GM19035 (cell line): Measurements from ENCODE around the gene KCNMA1.

Experiments used
- ATAC-seq: cut with Tn5 transposase; IDR thresholded peaks from one replicate; pipeline ENCODE4 v1.9.1; 2021; ENCODE audit not compliant: unreplicated experiment

Gene KCNMA1

GRCh38 chr10:77290528-77291155 is 347.0 kb downstream of the KCNMA1 start:
- no peak for ATAC-seq

DNA sequence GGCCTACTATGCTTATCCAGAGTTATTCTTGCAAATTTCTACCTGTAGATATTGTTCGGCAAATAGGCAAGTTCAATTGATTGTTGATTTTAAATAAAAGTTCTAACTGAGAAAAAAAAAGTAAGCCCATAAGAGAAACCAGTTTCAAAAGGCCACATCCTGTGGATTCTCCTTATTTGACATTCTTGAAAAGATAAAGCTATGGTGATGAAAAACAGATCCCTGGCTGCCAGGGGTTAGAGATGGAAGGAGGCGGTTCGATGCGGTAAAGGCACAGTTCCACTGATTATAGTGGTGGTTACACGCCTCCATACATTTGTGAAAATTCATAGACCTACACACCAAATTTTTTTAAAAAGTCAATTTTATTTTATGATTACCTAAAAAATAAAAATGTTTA is 347.8 kb downstream of the KCNMA1 start:
- no peak for ATAC-seq

DNA sequence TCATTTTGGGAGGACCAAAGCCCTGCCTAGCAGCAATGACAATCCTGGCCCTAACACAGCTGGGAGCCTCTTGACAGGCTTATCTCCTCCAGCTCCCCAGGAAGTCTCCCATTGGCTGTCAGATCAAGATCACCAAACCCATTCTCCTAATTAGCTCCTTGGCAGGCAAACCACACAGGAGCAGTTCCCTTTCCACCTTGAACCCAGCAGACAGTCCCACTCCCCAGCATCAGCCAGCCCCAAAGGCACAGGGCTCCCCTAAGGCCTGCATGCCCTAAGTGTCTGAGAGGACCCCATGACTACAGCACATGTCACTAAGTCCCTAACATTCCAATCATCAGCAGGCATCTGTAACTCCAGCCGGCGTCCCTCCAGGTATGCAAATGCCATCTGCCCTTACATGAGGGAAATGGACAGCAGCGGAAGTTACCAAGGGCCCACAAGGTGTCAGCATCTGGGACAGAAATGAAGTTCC is 348.5 kb downstream of the KCNMA1 start:
- no peak for ATAC-seq

DNA sequence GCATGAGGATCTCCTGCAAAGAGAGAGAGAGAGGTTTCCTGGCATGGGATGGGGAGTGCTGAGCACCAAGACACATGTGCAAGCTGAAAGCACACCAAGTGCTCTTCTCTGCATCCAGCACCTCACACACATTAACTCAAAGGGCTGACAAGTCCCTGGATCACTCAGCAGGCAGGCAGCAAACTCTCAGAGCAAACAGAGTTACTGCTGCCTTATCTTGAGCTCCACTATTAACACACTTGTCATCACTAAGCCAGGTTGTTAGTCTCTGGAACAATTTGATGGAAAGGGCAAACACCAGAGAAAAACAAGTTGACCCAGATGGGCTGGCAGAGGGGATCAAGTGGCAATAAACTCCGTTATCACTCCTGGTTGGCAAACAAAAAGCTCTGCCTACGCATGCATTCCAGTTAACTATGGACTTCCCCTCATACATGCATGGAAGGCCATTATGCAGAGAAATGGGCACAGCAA is 349.9 kb downstream of the KCNMA1 start:
- no peak for ATAC-seq

GRCh38 chr10:77286531-77287508 is 350.8 kb downstream of the KCNMA1 start:
- ATAC-seq, result no peak

DNA sequence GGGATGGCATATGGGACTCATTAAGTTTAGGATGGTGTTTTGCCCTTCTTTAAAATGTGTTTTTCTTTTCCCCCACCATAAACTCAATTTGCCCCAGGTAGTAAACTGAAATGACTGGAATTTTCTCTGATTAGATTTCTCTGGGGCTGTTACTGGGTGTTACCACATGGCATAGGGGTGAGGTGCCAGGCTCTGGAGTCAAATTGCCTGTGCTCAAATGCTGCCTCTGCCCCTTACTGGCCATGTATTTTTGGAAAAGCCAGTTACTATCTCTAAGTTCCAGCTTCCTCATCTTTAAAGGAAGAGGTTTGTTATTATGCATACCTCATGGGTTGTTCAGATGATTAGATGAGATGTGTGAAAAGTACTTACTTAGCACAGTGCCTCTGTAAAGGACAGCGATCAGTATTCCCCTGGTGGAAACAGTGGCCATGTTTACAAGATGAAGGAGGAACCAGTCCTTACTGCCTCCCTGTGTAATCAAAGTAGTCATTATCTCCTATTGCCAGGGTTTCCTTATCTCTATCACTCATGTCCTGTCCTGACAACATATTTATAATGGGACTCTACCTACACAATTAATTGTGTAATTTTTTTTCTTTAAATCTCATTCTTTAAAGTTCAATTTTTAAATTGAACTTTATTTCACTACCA is 352.0 kb downstream of the KCNMA1 start:
- ATAC-seq, result no peak

GRCh38 chr10:77284797-77285196 is 352.8 kb downstream of the KCNMA1 start:
- ATAC-seq, result no peak

GRCh38 chr10:77283326-77283725 is 354.3 kb downstream of the KCNMA1 start:
- no peak for ATAC-seq

DNA sequence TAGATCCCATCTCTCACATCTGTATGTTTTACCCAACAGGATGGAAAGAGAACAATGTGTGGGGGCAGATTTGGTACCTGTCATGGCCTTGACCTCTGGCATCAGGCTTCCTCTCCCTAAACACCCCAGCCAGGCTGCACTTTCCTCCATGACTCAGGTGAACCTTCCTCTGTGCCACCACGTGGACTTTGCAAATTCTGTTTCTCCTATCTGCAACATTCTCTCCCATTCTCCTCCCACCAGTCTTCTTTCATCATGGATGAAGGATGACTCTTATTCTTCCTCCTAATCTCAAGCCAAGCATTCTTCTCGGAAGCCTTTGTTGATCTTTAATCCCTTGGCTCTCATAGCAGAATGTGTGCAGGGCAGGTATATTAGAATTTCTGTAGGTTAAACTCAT is 355.4 kb downstream of the KCNMA1 start:
- ATAC-seq, result no peak

DNA sequence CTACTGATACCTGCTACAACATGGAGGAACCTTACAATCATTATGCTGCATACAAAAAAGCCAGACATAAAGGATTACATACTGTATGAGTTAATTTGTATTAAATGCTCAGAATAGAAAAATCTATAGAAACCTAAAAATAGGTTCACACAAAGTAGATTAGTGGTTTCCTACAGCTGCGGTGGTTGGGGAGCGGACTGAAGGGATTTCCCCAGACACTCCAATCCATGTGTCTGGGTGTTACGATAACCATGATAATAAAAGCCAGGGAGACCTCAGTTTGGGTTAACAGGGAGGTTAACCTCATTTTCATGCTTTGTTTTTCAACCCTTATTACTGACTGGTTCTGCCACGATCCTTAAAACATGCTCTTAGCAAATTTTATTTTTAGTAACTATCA is 355.9 kb downstream of the KCNMA1 start:
- no peak for ATAC-seq

DNA sequence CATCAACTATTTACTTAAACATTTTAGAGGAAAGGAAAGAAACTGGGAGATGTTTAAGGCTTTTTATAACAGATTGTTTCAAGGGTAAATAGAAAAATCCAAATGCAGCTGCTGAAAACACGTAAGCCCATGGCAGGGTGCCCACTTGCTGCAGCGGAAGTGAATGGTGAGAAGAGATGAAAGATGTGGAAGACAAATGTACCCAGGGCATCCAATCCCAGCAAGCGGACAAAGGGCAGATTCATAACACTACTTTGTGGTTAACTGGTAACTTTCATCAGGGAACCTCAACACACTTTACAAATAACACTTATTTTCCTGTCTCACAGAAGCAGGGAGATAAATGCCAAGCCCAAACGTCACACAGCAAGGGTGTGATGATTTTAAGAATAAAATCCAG is 358.4 kb downstream of the KCNMA1 start:
- no peak for ATAC-seq

DNA sequence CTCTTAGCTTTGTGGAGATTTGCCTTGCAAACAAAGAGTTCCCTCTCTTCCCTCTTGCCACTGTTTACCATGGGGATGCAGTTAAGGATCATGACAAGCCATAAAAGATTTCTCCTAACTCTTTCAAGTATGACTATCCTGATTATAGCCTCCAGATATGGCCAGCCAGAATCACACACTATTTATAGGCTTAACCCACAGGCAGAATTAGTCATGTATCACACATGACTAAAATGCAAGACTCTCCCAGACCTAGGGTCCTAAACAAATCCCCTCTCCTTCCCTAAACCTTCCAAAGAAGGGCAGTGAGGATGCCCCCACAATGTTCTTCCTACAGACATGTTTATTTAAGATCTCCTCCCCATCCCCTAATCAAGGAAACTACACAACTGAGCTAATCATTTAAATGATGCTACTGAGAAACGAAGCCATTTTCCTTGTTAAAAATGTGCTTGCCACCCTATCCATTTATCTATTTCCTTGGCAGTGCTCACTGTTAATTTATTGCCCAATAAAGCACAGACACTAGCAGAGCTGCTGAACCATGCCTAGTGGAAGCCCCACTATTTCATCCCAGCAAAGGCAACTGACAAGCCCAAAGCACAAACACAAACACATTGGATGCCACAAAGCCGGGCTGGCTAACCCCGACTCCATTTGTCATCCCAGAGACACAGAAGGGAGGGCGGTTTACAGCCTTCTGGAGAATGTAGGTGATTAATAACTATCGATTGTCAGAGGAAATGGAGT is 363.4 kb downstream of the KCNMA1 start:
- no peak for ATAC-seq

GRCh38 chr10:77269163-77269562 is 368.4 kb downstream of the KCNMA1 start:
- ATAC-seq, result no peak

GRCh38 chr10:77268721-77269120 is 368.9 kb downstream of the KCNMA1 start:
- no peak for ATAC-seq

DNA sequence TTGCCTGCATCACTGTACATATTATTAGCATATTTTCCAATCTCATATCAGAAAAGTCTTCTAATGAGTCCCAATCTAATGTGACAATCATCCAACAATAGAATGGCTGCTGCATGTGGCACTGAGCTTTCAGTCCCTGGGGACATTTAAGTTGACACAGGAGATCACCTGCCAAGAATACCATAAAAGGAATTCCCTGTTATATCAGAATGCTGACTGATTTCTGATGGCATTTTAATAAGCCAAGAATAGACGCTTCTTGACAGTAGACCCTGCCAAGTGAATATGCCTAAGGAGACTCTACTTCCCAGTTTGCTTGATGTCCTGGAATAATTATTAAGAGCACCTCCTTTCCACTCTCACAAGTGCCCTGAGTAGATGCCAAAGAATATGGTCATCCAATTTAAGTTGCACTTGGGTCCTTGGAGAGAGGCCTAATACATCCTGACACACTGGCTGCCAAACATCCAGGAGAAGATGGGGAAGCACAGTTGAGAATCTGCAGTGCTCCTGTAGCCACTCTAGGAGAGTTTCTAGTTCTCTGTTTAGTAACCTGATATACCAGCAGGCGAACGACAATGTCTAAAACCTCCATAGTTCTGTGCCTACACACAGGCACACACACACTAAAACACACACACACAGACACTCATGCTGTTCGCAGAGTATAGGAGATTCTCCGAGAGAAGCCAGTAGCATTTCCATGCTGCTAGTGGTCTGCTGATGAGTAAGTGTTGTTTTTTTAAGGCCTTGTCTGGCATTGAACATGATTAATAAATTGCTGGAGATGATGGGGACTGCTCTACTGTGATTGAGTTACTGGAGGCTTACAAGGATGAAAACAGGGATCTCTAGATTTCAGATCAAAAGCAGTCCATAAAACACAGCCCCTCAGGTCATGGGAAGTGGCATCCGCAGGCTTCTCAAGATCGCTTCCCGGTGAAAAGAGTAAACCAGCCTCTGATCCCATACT is 369.6 kb downstream of the KCNMA1 start:
- no peak for ATAC-seq

- no peak for ATAC-seq
These were observed 371.4 kb downstream of the KCNMA1 start for GRCh38 chr10:77266242-77266641.

DNA sequence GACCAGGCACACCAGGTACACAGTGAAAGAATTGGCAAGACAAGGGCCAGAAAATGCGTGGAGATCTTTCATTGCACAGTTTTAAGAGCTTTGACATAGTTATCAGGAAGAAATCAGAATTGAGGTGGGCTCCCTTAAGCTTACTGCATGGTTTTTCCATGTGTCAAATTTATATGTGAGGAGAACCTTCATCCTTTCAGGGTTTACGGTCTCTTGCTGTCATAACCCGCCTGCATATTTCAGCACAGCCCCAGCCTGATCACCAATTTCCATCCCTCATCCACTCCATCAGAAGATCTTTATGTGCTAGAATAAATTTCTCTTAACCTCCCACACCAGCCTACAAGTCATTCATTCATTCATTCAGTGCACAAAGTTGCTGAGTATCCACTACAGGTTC is 373.1 kb downstream of the KCNMA1 start:
- ATAC-seq, result no peak

DNA sequence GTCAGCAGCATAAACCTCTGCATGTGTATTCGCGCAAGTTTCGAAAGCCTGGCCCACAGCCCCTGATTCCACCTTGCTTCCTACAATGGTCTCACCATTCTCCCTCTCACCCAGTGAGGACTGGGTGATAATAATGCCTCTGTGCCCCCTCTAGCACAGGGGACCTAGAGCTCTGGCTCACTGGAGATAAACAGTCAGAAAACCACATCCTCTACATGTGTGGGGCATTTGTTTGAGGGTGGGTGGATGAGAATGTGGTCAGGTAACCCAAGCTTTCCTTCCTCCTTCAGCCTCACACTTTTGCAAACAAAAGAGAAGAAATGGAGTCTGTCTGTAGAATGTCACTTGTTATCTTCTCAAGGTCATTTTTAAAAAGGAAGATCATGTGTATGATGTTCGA is 373.5 kb downstream of the KCNMA1 start:
- ATAC-seq, result no peak

DNA sequence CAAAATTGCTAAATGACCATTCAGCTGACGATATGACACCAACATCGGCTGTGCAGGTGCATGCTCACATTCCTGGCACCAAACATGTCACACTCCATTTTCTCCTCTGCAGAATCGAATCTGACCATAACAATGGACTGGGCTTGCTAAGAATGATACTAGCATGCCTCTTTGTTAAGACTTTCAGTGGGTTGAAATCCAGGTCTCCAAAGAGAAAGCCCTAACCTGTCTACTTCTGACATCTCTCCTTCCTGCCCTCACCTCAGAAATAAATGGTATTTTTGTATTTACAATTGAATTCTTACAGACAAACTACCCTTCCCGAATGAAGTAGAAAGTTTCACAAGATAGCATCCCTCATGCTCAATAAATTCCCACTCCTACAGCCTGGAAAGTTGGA is 373.9 kb downstream of the KCNMA1 start:
- ATAC-seq, result no peak

- no peak for ATAC-seq
These were observed 376.5 kb downstream of the KCNMA1 start for GRCh38 chr10:77261146-77261545.
